ENCODE data around the gene ZNF490.

The ZNF490 gene

DNA sequence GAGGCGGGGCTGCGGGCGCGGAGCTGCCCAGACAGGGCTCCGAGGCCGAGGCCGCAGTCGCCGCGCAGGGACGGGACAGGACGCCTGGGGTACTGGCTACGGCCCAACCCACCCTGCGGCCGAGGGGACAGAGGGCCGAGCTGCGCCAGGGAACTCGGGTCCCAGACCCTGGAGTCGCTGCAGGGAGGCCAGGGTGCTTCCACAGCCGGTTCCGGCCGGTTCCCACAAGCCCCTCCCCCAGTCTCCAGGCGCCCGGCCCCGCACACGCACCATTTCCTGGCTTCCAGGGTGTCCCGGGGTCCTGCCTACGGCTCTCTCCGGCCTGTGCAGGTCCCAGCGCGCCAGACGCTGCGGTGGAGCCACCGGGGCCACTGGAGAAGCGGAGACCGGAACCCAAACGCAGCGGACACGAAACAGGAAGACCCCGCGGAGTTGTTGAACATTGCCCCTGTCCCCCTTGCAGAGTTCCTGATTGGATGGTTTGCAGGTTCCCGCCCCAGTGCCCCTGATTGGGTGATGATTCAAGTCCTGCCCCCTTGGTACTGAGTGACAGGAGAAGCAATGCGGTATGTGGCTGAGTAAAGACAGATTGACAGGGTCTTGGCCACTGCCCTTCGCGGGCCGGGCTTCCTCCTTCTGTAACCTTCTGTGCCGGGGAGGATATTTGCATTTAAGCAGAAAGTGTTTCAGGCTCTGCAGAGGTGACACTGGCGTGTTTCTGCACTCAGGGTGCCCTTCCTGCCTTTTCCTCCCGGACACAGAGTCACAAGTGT lies 59.4 kb downstream of the ZNF490 start, which contains the start of gene ZNF564:
TSS of gene ZNF564 (minus strand) at position 423 of the 773 bp plus-strand sequence. CDS start at position 273, 150 bp downstream.
- peak; percentile 99 for DNase-seq (ENCODE audit: low read depth, low spot score)
- H3K4me3 ChIP-seq (ENCODE audit: low read length): peak within 1 kb of the TSS; percentile 92

DNA sequence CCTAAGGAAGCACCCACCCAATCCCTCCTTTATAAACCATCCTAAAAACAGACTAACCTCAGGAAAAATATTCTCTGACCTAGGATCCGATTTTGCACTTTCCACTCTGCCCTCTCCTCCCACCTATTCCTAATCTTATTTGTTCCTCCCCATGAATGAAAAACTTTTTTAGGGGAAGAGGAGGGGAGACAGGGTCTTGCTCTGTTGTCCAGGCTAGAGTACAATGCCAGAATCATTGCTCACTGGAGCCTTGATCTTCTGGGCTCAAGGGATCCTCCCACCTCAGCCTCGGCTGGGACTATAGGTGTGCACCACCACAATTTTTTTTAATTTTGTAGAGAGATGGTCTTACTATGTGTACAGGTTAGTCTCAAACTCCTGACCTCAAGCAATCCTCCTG lies 63.7 kb downstream of the ZNF490 start:
- DNase-seq (ENCODE audit: low read depth, low spot score): no peak
- H3K4me3 ChIP-seq (ENCODE audit: low read length): no peak overlapping the region

DNA sequence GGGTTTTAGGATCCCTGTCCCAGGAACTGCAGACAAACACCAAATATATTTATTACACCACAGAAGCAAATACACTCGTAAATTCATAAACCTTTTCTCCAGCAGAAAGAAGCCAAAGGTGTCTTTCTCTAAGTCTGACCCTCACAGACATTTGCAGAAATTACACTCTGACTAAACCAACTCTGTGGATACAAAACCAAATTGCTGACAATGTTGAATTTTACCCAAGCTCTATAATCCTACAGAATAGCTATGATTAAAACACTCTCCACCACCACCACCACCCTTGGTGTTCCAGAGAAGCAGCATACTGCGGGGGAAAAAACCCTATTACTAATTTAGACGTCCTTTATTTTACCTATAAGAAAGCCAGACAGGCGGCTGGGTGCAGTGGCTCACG lies 64.5 kb downstream of the ZNF490 start:
- DNase-seq (ENCODE audit: low read depth, low spot score): no peak
- H3K4me3 ChIP-seq (ENCODE audit: low read length): no peak overlapping the region

DNA sequence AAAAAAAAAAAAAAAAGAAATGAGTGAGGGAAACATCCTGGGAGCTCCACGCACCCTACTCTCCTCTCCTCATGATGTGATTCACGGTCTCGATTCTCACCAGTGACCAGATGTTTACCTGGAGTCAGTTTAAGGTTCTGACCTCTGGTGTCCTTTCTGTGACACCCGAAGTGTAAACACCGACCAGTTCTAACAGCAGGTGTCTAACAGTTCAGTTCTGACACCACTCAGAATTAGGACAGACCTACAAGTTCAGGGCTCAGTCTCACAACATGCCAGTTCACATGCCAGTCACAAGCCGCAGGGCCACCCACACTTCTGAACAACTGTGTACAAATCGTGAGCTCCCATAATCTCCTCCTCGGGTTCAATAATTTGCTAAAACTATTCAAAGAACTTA lies 65.3 kb downstream of the ZNF490 start:
- no peak overlapping the region for H3K4me3 ChIP-seq (ENCODE audit: low read length)
- no peak for DNase-seq (ENCODE audit: low read depth, low spot score)

DNA sequence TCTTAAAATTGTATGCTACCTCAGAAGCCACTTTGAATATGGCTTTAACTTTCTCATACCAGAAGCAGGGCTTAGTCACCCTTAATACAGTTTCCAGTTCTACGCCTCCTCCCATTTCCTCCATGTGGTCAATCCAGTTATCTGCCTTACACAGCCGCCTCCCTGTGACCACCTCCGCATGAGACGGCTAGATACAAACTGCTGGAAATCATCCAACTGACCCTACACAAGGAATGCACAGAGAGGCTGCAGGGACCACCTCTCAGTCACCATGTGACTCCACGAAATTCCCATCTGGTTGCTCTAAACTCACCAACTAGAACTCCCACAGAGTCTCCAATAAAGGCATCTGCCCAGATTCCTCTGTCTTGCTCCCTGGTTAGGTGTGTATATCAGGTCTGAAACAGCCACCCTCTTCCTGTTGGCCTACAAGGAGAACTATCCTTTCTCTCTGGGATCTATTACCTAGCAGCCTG lies 66.2 kb downstream of the ZNF490 start:
- no peak for DNase-seq (ENCODE audit: low read depth, low spot score)
- H3K4me3 ChIP-seq (ENCODE audit: low read length): no peak overlapping the region

DNA sequence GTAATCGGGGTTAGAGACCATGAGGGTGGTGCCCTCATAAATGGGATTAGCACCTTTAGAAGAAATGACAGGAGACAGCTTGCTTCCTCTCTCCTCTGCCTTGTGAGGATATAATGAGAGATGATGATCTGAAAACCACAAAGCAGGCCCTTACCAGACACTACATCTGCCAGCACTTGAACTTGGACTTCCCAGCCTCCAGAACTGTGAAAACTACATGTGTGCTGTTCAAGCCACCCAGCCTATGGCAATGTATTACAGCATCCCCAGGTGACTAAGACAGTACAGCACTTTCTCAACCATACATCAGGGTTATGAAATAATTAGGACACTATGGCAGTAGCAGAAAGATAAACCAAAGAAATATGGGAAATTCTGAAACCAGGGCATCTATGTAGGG lies 66.8 kb downstream of the ZNF490 start:
- no peak for DNase-seq (ENCODE audit: low read depth, low spot score)
- H3K4me3 ChIP-seq (ENCODE audit: low read length): no peak overlapping the region

Measured in Jurkat, Clone E6-1 (cell line).